Type B pancreatic cell (in vitro differentiated cells): ENCODE data around the gene ANGPTL5. TPM values are rescaled to one million over a fixed set of nuclear protein-coding genes. Genes with fewer than 3 reads are reported as not detected.
A peak's percentile ranks its signal among the peaks of the same experiment; 100 is the strongest.

Experiments
- DNase-seq: peaks from one replicate; pipeline ENCODE4 v3.0.0; 2021; ENCODE audit warnings: mixed read lengths; ENCODE audit not compliant: unreplicated experiment; ENCODE audit errors: extremely low spot score
- H3K27ac Mint-ChIP-seq: 2 replicates; pipeline ENCODE4 v1.8.0; 2021; ENCODE audit warnings: mild to moderate bottlenecking, mixed read lengths
- H3K27me3 Mint-ChIP-seq: 2 replicates; pipeline ENCODE4 v1.8.0; 2021; ENCODE audit warnings: mixed read lengths
- H3K36me3 Mint-ChIP-seq: 2 replicates; pipeline ENCODE4 v1.8.0; 2021; ENCODE audit warnings: mixed read lengths
- H3K4me1 Mint-ChIP-seq: one replicate; pipeline ENCODE4 v1.8.0; 2021; ENCODE audit warnings: mixed read lengths; ENCODE audit not compliant: unreplicated experiment
- H3K4me3 Mint-ChIP-seq: 2 replicates; pipeline ENCODE4 v1.8.0; 2021; ENCODE audit warnings: mild to moderate bottlenecking, mixed read lengths
- H3K9me3 Mint-ChIP-seq: 2 replicates; pipeline ENCODE4 v1.8.0; 2021; ENCODE audit warnings: mixed read lengths
- CTCF ChIP-seq: fragments of 200-600 bp; sonication (generic); conservative IDR thresholded peaks from 2 replicates; pipeline ENCODE4 v1.5.0; 2021; ENCODE audit warnings: antibody characterized with exemption, mild to moderate bottlenecking
- total RNA-seq: library from RNA; stranded (reverse); gene quantifications from 2 replicates; pipeline ENCODE4 v1.2.1, GENCODE V29; 2021; ENCODE audit warnings: low replicate concordance

Gene ANGPTL5
- total RNA-seq, 1 donor from 2014 or later, result not detected

GRCh38 chr11:101914341-101914737 lies 2.0 kb downstream of the ANGPTL5 start:
- DNase-seq, result no peak
- TF ChIP-seq CTCF, result no peak
- Mint-ChIP-seq H3K9me3 (no peaks in the 10 kb centered on the region), H3K27me3 (no peaks in the 10 kb centered on the region), H3K27ac (peak overlapping the region; percentile 63), H3K36me3 (no peaks in the 10 kb centered on the region), H3K4me1 (peaks cover 15% of the 10 kb centered on the region), H3K4me3 (peak overlapping the region; percentile 95)

- Mint-ChIP-seq H3K27ac (no peak overlapping the region), H3K9me3 (no peaks in the 10 kb centered on the region), H3K36me3 (no peaks in the 10 kb centered on the region), H3K4me3 (peak overlapping the region; percentile 33), H3K4me1 (peaks cover 15% of the 10 kb centered on the region), H3K27me3 (no peaks in the 10 kb centered on the region)
- DNase-seq, result no peak
- no peak for TF ChIP-seq CTCF
These were observed 2.7 kb downstream of the ANGPTL5 start for GRCh38 chr11:101913656-101914055.

DNA sequence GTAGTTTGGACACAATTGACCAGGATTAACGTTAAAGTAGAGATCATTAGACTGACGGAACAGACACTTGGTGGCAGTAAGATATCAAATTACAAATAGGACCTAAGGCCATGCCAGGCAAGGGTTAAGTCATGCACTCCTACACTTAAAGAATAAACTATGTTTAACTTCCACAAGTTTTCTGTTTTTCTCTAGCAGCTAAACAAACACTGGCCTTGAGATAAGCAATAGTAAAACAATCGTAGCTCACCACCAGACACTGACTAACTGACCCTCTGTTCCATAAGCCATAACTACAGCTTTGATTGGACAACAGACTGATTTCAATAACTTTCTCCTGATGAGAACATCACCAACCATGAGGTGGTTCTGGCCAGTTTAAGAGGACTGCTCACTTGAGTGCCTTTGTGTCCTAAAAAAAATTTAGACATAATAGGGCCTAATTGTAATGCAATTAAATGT lies 3.5 kb downstream of the ANGPTL5 start:
- no peaks in the 10 kb centered on the region for H3K9me3 Mint-ChIP-seq
- no peaks in the 10 kb centered on the region for H3K36me3 Mint-ChIP-seq
- DNase-seq, result no peak
- H3K27me3 Mint-ChIP-seq, result no peaks in the 10 kb centered on the region
- no peak overlapping the region for H3K27ac Mint-ChIP-seq
- no peak for TF ChIP-seq CTCF
- peaks cover 15% of the 10 kb centered on the region for H3K4me1 Mint-ChIP-seq
- no peak overlapping the region for H3K4me3 Mint-ChIP-seq

DNA sequence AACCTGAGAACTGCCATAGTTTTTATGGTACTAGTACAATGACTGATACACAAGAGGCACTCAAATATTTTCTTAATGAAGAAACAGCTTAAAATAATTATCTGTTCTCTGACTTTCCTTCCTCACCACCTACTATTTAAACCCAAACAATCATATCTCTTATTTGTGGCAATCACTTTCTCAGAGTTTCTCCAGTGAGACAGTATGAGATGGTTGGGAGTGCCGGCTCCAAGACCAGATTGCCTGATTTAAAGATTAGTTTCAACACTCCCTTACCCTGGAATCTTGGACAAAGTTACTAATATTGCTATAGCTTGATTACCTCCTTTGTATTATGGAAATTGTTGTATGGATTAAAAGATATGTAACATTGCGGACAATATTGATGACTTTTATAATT lies 7.2 kb downstream of the ANGPTL5 start:
- no peak for TF ChIP-seq CTCF
- no peak overlapping the region for H3K4me3 Mint-ChIP-seq
- H3K27me3 Mint-ChIP-seq, result no peaks in the 10 kb centered on the region
- H3K27ac Mint-ChIP-seq, result no peak overlapping the region
- H3K4me1 Mint-ChIP-seq, result peaks cover under 1% of the 10 kb centered on the region
- no peaks in the 10 kb centered on the region for H3K9me3 Mint-ChIP-seq
- DNase-seq, result no peak
- H3K36me3 Mint-ChIP-seq, result no peaks in the 10 kb centered on the region

GRCh38 chr11:101907815-101908214 lies 8.5 kb downstream of the ANGPTL5 start:
- Mint-ChIP-seq H3K4me1 (no peaks in the 10 kb centered on the region), H3K4me3 (no peak overlapping the region), H3K27ac (no peak overlapping the region), H3K27me3 (no peaks in the 10 kb centered on the region), H3K36me3 (no peaks in the 10 kb centered on the region), H3K9me3 (no peaks in the 10 kb centered on the region)
- no peak for TF ChIP-seq CTCF
- no peak for DNase-seq

- no peak for TF ChIP-seq CTCF
- Mint-ChIP-seq H3K36me3 (no peaks in the 10 kb centered on the region), H3K27me3 (peaks cover 10% of the 10 kb centered on the region), H3K9me3 (no peaks in the 10 kb centered on the region), H3K4me1 (no peaks in the 10 kb centered on the region), H3K27ac (no peak overlapping the region), H3K4me3 (no peak overlapping the region)
- DNase-seq, result no peak
These were observed 21.8 kb downstream of the ANGPTL5 start for GRCh38 chr11:101894505-101894904.
